ENCODE data around the gene PLA2G3. TPM values are rescaled to one million over a fixed set of nuclear protein-coding genes. Genes with fewer than 3 reads are reported as not detected.

Gene PLA2G3
- total RNA-seq, 1 donor from 2014 or later: not detected

DNA sequence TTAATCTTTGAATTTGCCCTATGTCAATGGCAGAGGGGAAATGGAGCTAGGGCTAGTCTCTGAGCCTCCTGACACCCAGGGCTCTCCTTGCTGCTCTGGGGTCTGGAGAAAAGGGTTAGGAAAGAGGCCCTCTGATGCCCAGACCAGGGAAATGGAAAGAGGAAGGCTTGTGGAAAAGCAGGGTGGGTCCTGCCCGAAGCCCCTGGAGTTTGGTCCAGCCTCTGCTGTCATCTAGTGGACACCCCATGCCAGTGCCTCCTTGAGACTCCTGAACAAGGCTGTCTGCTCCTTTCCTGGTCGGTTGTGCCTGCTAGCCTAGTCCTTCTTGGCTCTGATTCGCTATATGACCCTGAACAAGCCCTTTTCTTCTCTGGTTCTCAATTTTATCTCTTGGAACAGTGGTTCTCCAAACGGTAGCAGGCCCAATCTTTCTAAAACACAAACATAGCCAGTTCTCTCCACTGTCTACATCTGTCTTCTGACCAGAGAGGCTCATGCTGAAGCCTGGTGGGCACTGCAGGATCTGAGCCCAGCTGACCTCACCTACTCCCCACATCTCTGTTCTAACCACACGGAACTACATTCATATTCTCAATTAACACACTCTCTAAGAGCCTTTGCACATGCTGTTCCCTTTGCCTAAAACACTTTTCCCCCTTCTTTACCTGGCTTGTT, 8.8 kb upstream of the PLA2G3 start:
- intact Hi-C loops (cut with micrococcal nuclease): no loop called here

DNA sequence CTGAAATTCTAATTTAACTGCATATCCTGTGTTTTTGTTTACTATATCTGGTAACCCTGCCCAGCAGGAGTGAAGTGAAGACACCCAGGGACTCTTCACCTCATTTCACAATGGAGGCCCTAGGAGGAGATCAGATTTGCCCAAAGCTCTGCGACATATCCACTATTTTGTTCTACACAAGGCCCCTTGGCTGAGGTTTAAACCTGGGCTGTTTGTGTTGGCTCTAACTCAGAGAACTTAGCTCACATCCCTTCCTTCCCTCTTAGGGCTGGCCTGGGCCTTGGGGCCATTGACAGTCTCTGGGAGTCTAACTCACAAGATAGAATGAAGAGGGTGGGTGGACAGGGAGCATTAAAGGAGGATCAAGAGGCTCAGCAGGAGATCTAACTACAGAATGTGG, 8.2 kb upstream of the PLA2G3 start:
- intact Hi-C loops (cut with micrococcal nuclease): no loop called here

DNA sequence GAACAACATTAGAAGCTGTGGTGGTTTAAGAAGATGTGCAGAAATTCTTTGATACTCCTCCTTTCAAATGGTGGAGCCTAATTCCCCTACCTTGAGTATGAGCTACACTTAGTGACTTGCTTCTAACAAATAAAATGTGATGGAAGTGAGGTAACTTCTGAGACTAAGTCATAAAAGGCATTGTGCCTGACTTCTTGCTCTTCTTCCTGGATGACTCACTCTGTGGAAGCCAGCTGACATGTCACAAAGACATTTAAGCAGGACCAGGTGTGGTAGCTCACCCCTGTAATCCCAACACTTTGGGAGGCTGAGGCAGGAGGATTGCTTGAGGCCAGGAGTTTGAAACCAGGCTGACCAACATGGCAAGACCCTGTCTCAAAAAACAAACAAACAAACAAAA, 3.9 kb upstream of the PLA2G3 start:
- intact Hi-C loops (cut with micrococcal nuclease): no loop called here

DNA sequence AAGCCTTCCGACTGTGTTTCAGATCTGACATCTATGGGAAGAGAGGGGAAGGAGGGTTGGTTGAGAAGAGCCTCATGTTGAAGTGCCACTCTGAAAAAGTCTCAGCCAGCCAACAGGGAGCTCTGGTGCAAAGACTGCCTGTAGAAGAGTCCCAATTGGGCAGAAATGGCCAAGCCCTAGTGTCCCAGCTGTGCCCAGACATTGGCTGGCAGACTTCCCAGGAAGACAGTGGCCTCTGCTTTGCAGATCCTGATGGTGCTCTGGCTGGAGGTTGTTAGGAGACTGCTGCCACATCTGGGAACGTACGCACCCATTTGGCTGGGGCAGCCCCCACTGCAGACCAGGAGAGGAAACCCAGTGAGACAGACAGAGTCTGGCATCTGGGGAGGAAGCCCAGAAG, 3.2 kb upstream of the PLA2G3 start:
- intact Hi-C loops (cut with micrococcal nuclease): no loop called here

DNA sequence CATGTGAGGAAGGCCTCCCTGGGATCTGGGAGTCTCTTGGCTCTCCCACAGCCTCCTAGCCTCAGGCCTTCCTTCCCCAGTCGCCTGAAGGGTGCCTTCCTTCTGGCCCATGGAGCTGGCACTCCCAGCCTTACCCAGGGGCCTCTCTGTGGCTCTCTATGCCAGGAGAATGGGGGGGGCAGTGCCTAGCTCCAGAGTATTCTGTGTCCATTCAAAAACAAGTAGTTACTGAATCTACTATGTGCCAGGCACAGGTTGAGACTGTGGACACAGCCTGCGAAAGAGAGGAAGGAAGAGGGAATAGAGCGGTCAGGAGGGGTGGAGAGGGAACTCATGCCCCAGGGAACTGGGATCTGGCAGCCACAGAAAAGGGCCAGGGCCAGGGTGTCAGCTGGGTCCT, 2.7 kb upstream of the PLA2G3 start:
- intact Hi-C loops (cut with micrococcal nuclease): no loop called here

DNA sequence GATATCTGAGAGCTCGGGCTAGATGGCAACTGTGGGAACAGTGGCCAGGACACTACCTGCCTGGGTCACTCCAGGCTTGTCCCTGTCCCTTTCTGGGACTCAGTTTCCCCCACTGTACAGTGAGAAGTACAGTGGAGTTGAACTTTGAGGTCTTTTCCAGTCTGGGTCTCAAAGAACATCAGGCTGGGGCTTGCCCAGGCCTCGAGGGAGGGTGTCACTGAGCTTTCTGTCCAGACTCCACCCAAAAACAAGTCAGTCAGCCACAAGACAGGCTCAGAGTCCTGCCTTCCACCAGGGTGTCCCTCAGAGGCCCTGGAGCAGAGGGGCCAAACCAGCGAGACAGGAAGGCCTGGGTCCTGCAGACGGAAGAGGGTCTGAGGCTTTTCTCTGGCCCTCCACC, 2.0 kb upstream of the PLA2G3 start:
- intact Hi-C loops (cut with micrococcal nuclease): no loop called here

DNA sequence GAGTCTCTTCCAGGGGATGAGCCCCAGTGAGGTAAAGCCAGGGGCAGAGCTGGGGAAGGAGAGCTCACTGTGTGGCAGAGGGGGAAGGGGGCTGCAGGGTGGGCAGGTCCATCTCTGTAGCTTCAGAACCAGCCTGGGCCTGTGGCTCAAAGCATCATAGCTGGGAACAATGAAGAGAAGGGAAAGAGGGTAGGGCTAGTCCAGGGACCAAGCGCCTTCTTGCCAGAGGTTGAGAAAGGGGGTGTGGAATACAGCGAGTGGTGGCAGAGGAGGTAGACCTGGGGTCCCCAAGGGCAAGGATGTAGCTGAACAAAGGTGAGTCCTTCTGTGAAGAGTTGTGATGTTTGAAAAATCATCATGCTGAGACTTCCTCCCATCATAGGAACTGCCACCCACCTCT, 1.2 kb upstream of the PLA2G3 start:
- intact Hi-C loops (cut with micrococcal nuclease): no loop called here

DNA sequence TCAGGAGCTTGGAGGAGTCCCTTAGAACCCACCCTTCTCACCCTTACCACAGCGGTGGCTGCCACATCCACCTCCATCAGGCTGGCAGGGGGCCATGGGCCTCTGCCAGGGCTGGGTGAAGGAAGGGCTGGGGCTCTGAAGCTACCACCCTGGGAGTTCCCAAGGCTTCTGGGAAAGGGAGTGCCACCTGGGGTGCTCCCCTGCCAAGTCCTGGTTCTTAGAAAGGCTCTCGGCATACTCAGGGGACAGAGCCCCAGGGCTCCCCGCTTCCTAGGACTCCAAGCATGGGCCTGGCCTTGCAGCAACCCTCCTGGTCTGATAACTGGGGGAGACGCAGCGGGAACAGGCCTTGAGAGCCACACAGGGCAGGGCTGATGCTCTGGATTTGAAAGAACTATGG, 438 bp upstream of the PLA2G3 start:
- intact Hi-C loops (cut with micrococcal nuclease): no loop called here

DNA sequence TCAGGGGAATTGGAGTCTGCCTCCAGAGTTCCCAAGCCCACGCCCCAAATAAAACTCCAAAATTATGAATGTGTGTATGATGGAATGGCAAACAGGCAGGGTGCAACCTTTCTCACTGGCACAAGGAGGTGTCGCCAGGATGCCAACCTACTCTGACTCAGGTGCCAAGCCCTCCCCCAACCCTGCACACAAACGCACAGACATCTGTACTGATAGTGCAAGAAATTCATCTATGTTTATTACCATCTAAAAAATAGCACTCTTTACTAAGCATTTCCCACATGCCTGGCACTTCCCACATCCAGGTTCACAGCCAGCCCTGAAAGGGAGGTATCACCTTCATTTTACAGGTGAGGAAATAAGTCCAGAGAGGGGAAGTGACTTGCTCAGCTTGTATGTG, 1.2 kb downstream of the PLA2G3 start:
- intact Hi-C loops (cut with micrococcal nuclease): no loop called here

DNA sequence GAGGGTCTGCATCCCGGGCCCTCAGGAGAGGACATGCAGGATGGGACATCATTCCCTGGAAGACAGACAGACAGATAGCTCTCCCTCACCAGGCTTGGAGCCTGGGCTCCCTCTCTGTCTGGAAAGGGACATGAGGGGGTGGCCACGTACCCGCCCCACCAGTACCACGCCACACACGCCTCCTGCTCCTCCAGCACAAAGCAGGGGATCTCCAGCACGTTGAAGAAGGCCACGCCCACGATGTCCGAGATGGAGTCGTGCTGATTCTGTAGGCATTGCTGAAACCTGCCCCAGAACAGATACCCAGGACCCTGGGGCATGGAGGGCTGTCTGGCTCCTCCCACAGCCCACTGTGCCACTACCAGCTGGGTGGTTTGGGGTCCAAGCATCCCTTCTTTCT, 2.2 kb downstream of the PLA2G3 start:
- intact Hi-C loops (cut with micrococcal nuclease): no loop called here

DNA sequence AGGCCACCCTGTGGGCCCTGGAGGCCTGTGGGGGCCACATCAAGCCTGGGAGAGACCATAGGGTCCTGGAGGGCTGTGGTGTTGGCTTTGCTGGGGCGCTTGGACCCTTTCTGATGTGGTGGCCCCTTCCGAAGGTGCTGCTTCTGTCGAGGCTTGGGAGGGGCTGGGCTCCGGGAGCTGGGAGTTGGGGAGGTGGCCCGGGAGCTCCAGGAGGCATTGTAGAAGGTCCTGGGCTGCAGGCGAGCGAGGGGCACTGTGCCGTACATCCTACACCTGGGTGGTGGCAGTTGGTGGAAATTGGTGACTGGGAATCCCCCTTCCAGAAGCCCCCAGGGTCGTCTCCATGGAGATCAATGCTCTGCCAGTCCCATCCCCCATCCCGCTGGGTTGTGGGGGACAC, 2.6 kb downstream of the PLA2G3 start:
- intact Hi-C loops (cut with micrococcal nuclease): no loop called here

DNA sequence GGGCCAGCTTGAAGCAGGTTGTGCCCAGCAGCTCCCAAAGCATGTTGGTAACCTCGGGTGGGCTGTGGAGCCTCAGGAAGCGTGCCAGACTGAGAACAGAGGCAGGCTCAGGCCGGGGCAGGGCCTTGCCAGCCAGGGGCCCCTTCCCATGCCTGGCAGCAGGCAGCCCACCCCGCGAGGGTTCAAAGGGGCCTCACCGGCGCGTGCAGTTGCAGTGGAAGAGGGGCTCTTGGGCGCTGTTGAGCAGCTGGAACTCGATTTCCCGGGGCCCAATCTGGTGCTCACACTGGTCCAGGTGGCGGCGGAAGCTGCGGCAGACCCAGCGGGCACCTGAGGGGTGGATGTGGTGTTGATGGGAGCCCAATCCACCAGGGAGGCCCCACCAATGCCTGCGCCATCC, 3.6 kb downstream of the PLA2G3 start:
- intact Hi-C loops (cut with micrococcal nuclease): no loop called here

DNA sequence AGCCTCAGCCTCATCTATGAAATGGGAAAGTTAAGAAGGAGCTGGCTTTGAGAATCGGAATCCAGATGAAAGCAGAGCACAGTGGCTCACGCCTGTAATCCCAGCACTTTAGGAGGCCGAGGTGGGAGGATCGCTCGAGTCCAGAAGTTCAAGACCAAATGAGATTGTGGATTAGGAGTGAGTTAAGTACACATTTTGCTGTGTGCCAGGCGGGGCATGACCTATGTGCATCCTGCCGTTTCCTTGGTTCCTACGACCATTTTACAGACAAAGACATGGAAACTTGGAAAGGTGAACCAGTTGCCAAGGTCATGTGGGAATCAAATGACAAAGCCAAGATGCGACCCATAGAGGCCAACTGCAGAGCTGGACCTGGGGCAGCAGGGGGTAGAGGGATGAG, 4.2 kb downstream of the PLA2G3 start:
- intact Hi-C loops (cut with micrococcal nuclease): no loop called here

DNA sequence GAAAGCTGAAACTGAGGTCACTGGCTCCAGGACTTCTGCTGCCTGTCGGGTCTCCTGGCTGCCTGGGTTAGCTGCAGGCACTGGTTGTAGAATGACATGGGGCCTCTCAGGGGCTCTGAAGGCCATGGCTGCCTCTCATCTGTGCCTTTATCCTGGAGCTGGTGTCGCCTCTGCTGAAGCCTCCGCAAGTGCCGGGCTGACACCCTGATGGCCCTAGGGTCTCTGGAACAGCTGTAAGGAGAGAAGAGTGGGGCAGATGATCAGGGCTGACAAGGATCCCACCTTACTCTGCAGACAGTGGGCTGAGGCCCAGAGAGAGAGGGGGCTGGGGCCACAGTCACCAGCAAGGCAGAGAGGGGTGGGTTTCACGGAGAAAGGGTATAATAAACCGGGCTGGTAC, 4.6 kb downstream of the PLA2G3 start:
- intact Hi-C loops (cut with micrococcal nuclease): no loop called here

DNA sequence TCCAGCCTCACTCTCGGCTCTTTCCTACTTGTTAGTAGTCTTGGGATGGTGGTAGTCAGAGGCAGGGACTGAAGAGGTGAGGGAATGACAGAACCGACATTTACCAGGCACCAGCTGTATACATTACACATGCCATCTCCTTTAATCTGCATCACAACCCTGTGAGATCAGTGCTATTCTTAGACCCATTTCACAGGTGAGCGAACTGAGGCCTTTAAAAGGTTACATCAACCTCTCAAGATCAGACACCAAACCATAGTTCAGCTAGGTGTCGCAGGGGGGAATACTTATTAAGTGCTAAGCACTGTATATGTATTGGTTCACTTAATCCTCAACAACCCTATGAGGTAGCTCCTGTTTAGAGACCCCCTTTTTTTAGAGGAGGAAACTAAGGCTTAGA, 5.6 kb downstream of the PLA2G3 start:
- intact Hi-C loops (cut with micrococcal nuclease): no loop called here

DNA sequence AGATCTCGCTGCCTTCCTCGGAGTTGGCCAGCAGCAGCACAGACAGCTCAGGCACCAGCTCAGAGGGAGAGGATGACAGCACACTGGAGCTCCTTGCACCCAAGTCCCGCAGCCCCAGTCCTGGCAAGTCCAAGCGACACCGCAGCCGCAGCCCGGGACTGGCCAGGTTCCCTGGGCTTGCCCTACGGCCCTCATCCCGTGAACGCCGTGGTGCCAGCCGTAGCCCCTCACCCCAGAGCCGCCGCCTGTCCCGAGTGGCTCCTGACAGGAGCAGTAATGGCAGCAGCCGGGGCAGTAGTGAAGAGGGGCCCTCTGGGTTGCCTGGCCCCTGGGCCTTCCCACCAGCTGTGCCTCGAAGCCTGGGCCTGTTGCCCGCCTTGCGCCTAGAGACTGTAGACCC, 6.4 kb downstream of the PLA2G3 start:
- intact Hi-C loops (cut with micrococcal nuclease): no loop called here

DNA sequence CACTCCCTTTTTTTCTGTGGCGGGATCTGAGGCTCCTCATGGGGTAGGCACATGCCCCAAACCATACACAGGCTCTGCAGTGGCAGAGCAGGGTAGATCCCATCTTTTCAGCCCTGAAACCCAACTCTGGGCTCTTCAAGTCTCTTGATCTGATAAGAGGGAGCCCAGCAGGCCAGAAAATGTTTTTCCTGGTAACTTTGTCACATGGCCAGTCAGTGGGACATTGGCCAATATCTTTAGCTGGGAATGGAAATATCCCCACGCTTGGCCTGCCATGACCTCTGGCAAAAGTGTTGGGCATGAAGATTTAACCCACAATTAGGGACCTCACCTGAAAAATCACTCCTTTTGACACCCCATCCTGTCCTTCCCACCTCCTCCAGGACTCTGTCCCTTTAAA, 9.4 kb downstream of the PLA2G3 start:
- intact Hi-C loops (cut with micrococcal nuclease): no loop called here

DNA sequence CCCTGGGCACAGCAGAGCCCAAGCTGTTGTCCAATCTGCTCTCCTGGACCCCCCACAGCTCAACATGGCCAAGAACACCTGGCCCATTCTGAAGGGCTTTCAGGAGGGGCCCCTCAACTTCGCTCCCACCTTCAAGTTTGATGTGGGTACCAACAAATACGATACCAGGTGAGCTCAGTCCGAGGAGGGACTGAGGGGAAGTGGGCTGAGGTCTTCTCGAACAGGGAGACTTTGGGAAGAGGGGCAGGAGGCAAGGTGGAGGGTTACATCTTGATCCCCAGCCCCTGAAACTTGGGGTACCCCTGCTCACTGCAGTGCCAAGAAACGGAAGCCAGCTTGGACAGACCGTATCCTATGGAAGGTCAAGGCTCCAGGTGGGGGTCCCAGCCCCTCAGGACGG, 12.2 kb downstream of the PLA2G3 start:
- intact Hi-C loops (cut with micrococcal nuclease): no loop called here

DNA sequence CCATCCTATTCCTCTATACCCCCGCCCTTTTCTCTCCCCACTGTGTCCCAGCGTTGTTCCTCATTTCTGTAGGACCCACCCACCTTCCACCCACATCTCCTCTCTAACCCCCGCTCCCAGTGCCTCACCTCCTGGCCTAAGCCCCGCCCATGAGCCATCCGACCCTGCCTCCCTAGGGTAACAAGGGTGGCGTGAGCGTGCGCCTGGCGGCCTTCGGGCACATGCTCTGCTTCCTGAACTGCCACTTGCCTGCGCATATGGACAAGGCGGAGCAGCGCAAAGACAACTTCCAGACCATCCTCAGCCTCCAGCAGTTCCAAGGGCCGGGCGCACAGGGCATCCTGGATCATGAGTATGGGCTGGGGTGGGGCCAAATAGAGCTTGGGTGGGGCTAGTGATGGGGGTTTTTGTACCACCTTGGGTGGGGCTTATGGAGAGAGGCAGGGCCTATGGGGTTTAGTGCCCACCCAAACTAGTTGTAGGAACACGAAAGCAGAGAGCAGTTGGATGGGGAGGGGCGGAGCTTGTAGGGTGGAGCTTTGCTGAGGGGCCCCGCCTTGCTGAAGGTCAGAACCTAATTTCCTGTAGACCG, 13.0 kb downstream of the PLA2G3 start:
- intact Hi-C loops (cut with micrococcal nuclease): no loop called here

DNA sequence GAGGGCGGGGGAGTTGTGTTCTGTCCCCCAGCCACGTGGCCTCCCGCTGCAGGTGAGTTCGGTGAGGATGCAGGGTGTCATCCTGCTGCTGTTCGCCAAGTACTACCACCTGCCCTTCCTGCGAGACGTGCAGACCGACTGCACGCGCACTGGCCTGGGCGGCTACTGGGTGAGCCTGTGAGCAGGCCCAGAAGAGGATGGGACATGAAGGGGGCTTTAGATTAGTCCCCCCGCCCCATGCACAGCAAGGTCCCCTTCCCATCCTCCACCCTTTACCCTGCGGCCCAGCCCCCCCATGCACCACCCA, 13.5 kb downstream of the PLA2G3 start:
- intact Hi-C loops (cut with micrococcal nuclease): no loop called here

DNA sequence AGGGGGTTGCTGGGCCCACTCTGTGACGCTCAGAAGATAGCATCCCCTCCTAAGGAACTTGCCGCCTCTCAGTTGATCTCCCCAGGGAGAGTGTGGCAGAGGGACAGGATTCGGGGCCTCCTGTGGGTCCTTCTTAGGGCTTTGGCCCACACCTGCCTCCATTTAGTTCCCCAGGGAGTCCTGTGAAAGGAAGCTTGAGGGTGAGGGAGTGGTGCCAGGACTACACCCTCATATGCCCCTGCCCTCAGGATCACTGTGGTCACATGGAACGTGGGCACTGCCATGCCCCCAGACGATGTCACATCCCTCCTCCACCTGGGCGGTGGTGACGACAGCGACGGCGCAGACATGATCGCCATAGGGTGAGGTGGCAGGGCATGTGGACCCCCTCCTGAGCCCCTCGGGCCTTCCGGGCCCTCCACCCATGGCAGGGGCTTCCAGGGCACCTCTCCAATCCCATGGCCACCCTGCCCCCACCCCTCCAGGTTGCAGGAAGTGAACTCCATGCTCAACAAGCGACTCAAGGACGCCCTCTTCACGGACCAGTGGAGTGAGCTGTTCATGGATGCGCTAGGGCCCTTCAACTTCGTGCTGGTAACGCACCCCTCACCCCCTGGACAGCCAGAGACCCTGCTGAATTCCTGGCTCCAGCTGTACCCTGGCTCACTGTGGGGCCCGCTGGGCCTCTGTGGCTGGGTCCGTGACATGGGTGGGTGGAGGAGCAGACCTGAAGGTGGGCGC, 14.0 kb downstream of the PLA2G3 start:
- intact Hi-C loops (cut with micrococcal nuclease): no loop called here

DNA sequence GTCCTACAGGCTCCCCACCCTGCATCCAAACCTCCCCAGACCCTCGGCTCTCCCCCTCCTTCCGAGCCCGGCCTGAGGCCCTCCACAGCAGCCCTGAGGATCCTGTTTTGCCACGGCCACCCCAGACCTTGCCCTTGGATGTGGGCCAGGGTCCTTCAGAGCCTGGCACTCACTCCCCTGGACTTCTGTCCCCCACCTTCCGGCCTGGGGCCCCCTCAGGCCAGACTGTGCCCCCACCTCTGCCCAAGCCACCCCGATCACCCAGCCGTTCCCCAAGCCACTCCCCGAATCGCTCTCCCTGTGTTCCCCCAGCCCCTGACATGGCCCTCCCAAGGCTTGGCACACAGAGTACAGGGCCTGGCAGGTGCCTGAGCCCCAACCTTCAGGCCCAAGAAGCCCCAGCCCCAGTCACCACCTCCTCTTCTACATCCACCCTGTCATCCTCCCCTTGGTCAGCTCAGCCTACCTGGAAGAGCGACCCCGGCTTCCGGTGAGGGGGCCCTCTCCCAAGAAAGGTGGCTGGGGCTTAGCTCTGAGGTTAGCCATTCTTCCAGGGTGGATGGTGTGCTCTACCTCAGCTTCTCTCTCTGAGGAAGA, 14.7 kb downstream of the PLA2G3 start:
- intact Hi-C loops (cut with micrococcal nuclease): no loop called here

Measured in T-helper 2 cell treated with Interferon-gamma antibody and Interleukin-4, amounts not matched to agents 100 ng/mL and 5 ng/mL, for 36 hours (primary cell).